GM23338 (cell line): ENCODE measurements around the gene TTC39A.

Source experiments
- CREB1 ChIP-seq: fragments of 250-450 bp; sonication (Bioruptor Pico); IDR thresholded peaks from 2 replicates; pipeline ENCODE4 v1.5.0; 2020; ENCODE audit warnings: low read depth, mild to moderate bottlenecking, moderate library complexity
- CTCF ChIP-seq, 2 experiments: fragments of 200-600 bp in 1 of 2; sonication (generic) in 1 of 2; conservative IDR thresholded peaks; 2 replicates each; pipeline versions ENCODE4 v1.5.1 to v1.6.1; 2016 to 2017; ENCODE audit warnings: antibody characterized with exemption in 2 of 2, low read depth in 2 of 2, mild to moderate bottlenecking in 2 of 2, moderate library complexity in 1 of 2
- ETS1 ChIP-seq: IDR thresholded peaks from 2 replicates; pipeline ENCODE4 v1.6.1; 2016; ENCODE audit warnings: antibody characterized with exemption
- EZH2 ChIP-seq: fragments of 200-600 bp; sonication (generic); IDR thresholded peaks from one replicate; pipeline ENCODE4 v1.8.0; 2017; ENCODE audit warnings: antibody characterized with exemption, mild to moderate bottlenecking, low read depth; ENCODE audit not compliant: unreplicated experiment
- EZH2phosphoT487 ChIP-seq: fragments of 200-600 bp; sonication (generic); IDR thresholded peaks from one replicate; pipeline ENCODE4 v1.8.1; 2018; ENCODE audit warnings: antibody characterized with exemption; ENCODE audit not compliant: unreplicated experiment
- NANOG ChIP-seq: IDR thresholded peaks from 2 replicates; pipeline ENCODE4 v1.6.1; 2016; ENCODE audit warnings: antibody characterized with exemption, borderline replicate concordance
- POLR2AphosphoS5 ChIP-seq: IDR thresholded peaks from 2 replicates; pipeline ENCODE4 v1.6.1; 2016; ENCODE audit warnings: antibody characterized with exemption, low read depth
- REST ChIP-seq: IDR thresholded peaks from one replicate; pipeline ENCODE4 v1.6.1; 2018; ENCODE audit warnings: antibody characterized with exemption; ENCODE audit not compliant: unreplicated experiment
- STAT1 ChIP-seq: IDR thresholded peaks from one replicate; pipeline ENCODE4 v1.6.1; 2016; ENCODE audit warnings: antibody characterized with exemption; ENCODE audit not compliant: unreplicated experiment
- ZNF114 ChIP-seq: fragments of 250-450 bp; sonication (Bioruptor Pico); IDR thresholded peaks from 2 replicates; pipeline ENCODE4 v1.5.0; 2020; ENCODE audit warnings: mild to moderate bottlenecking, moderate library complexity
- ZNF331 ChIP-seq: fragments of 250-450 bp; sonication (Bioruptor Pico); IDR thresholded peaks from 2 replicates; pipeline ENCODE4 v1.5.0; 2020; ENCODE audit warnings: low read depth, mild to moderate bottlenecking, moderate library complexity

- no peak for TF ChIP-seq EZH2
- no peak for TF ChIP-seq CTCF (conservative IDR thresholded peaks at IDR 0.05; ENCODE audit: low read depth in 2 of 2)
- TF ChIP-seq ZNF331 (CRISPR knock-in tag), result no peak
- no peak for TF ChIP-seq POLR2AphosphoS5
- TF ChIP-seq ZNF114 (CRISPR knock-in tag), result no peak
- TF ChIP-seq CREB1 (CRISPR knock-in tag), result no peak
- no peak for TF ChIP-seq EZH2phosphoT487
- TF ChIP-seq STAT1, result no peak
- no peak for TF ChIP-seq REST
- TF ChIP-seq NANOG, result no peak
- no peak for TF ChIP-seq ETS1
Observed at GRCh38 chr1:51317798-51318197, 12.6 kb downstream of the TTC39A start.
